Nucleus accumbens (tissue), 56 donors: ENCODE measurements around the gene TBC1D25.
A peak's percentile ranks its signal among the peaks of the same experiment; 100 is the strongest.

Source experiments
- DNase-seq, 56 donors: peaks; one replicate each; lab custom pipeline; 2025; lab: John Stamatoyannopoulos, UW

Gene TBC1D25

DNA sequence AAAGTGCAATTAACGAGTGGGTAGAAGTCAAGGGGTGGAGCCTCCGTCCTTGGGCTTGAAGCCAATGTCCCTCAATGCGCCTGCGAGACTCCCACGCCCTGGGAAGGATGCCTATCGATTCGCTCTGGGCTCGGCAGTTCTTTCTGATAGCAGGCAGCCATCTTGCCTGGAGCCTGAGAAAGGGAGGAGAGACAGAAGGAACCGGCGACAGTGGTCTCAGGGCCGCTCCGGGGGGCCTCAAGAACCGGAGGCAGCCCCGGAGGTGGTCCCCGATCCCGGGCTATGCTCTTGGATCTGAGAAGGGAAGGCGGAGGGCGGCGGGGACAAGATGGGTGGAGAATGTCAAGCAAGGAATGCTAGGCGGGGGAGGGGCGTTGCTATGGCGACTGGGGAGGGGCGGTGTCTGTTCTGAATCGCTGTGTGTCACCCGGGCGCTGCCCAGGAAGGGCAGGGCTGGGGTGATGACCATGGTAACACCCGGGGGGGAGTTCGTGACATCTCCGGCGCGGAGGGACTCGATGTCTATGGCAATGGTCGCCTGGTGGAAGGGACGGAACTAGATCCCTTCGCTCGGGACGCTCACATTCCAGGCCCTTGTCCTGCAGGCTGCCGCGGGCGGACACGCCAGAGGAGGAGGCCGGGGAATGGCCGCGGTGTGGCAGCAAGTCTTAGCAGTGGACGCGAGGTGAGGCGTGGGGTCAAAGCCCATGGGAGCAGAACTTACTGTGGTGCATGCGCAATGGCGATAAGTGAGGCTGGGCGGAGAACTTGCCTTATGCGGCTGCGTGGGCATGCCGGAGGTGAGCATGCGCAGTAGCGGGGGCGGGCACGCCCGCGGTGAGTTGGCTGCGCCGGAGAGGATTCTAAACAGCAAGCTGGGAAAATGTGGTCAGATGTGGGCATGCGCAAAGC is 58.1 kb downstream of the TBC1D25 start, which contains the start of gene WDR13:
Gene WDR13 (plus strand): TSS at position 140 of the 912 bp plus-strand sequence. CDS start 505 bp downstream, at position 645.
- DNase-seq: peak; percentile 12 to 91 (median 81)

DNA sequence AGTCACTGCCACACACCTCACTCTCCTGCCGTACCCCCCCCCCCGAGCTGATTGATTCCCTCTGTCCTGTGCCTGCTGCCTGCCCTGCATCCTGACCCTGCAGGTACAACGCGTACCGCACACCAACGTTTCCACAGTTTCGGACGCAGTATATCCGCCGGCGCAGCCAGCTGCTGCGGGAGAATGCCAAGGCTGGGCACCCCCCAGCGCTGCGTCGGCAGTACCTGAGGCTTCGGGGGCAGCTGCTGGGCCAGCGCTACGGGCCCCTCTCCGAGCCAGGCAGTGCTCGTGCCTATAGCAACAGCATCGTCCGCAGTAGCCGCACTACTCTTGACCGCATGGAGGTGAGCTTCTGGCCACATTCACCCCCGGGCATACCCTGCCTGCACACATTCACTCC is 59.1 kb downstream of the TBC1D25 start:
- no peak for DNase-seq

DNA sequence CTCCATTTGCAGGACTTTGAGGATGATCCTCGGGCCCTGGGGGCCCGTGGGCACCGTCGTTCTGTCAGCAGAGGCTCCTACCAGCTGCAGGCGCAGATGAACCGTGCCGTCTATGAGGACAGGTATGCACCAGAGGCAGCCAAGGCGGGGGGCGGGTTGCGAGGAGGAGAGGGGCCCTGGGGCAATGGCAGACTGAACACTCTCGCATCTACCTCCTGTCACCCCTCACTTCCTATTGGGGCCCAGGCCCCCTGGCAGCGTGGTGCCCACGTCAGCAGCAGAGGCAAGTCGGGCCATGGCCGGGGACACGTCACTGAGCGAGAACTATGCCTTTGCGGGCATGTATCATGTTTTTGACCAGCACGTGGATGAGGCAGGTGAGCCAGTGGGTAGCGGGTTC is 59.8 kb downstream of the TBC1D25 start:
- DNase-seq: no peak

DNA sequence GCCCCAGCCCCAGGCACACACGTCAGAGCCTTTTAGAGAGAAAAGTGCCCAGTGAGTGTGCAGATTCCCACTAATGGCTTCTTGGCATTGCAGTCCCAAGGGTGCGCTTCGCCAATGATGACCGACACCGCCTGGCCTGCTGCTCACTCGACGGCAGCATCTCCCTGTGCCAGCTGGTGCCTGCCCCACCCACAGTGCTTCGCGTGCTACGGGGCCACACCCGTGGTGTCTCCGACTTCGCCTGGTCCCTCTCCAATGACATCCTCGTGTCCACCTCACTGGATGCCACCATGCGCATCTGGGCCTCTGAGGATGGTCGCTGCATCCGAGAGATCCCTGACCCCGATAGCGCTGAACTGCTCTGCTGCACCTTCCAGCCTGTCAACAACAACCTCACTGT is 60.7 kb downstream of the TBC1D25 start:
- no peak for DNase-seq

GRCh38 chrX:48601741-48602394 is 62.4 kb downstream of the TBC1D25 start:
- no peak for DNase-seq

DNA sequence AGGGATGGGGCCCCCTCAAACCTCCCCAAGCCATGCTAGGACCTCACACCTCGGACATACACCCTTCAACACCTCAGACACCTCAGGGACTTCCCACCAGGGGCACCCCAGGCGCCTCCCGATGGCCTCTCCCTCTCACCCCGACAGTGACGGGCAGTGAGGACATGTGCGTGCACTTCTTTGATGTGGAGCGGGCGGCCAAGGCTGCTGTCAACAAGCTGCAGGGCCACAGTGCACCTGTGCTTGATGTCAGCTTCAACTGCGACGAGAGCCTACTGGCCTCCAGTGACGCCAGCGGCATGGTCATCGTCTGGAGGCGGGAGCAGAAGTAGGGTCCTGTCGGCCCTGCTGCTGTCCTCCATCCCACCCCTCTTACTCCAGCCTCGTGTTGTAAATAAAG is 65.2 kb downstream of the TBC1D25 start:
- DNase-seq: no peak

- no peak for DNase-seq
These were observed 66.6 kb downstream of the TBC1D25 start for GRCh38 chrX:48606091-48606490.

DNA sequence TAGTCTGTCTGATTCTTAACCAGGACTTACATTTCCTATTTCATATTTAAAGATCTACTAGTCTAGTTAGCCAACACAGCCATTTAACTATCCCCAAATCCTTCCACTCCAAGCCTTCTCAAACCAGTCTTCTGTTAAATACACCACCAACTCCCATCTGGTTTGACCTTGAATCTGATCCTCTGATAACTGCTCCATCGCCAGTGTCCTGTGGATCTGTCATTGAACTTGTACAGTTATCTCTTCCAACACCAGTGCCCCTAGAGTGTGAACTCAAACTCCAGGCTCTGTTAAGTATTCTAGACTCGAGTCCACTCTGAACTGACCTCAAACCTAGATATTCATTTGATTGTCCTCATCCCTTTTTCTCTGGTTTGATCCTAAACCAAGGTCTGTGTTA is 72.2 kb downstream of the TBC1D25 start:
- DNase-seq: no peak
